ENCODE measurements around the gene CAMK2D. TPM values are rescaled to one million over a fixed set of nuclear protein-coding genes. Genes with fewer than 3 reads are reported as not detected.

Gene CAMK2D
- total RNA-seq, 1 donor from 2014 or later, result 57.6 TPM

DNA sequence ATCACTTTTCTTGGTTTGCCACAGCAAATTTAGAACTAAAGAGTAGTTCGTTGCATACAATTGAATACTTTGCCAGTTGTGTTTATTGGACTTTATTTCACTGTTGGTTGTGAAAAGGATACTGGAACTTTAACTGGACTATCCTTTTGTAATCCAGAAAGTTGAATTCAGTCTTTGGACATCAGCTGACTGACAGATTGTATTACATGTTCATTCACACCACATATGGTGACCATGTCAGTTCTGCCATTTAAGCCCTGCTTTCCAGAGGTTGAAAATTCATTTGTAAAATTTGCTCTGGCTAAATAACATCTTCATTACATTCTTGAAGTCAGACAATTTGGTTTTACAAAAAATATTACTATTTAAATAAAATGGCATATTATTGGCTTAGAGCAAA lies 251.7 kb downstream of the CAMK2D start:
- Mint-ChIP-seq H3K9me3 (no peaks in the 10 kb centered on the region), H3K27ac (no peak overlapping the region), H3K27me3 (no peaks in the 10 kb centered on the region), H3K4me3 (no peak overlapping the region), H3K4me1 (ENCODE audit: unreplicated experiment) (no peaks in the 10 kb centered on the region), H3K36me3 (peaks cover 26% of the 10 kb centered on the region)
- DNase-seq (ENCODE audit: extremely low spot score, unreplicated experiment), result no peak
- TF ChIP-seq, protein P1, sequence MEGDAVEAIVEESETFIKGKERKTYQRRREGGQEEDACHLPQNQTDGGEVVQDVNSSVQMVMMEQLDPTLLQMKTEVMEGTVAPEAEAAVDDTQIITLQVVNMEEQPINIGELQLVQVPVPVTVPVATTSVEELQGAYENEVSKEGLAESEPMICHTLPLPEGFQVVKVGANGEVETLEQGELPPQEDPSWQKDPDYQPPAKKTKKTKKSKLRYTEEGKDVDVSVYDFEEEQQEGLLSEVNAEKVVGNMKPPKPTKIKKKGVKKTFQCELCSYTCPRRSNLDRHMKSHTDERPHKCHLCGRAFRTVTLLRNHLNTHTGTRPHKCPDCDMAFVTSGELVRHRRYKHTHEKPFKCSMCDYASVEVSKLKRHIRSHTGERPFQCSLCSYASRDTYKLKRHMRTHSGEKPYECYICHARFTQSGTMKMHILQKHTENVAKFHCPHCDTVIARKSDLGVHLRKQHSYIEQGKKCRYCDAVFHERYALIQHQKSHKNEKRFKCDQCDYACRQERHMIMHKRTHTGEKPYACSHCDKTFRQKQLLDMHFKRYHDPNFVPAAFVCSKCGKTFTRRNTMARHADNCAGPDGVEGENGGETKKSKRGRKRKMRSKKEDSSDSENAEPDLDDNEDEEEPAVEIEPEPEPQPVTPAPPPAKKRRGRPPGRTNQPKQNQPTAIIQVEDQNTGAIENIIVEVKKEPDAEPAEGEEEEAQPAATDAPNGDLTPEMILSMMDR (conservative IDR thresholded peaks at IDR 0.05), result no peak

DNA sequence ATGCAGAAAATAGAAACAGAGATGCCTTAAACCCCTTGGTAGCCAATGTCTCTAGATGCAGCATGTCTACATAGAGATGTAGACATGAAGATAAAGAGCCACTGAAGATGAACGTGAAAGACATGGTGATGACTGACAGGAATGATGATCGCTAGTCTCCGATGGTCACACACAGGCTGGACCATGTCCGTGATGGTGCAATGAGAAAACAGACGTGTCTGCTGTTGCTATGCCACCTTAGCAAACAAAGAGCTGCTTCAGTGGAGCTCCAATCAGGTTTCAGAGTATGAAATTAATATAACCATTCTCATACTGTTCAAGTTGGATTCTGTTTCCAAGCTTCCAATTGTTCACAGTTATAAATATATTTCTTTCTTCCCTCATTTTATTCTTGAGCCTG lies 256.5 kb downstream of the CAMK2D start:
- Mint-ChIP-seq H3K4me3 (no peak overlapping the region), H3K27me3 (no peaks in the 10 kb centered on the region), H3K36me3 (peaks cover 24% of the 10 kb centered on the region), H3K9me3 (no peaks in the 10 kb centered on the region), H3K4me1 (ENCODE audit: unreplicated experiment) (no peaks in the 10 kb centered on the region), H3K27ac (no peak overlapping the region)
- no peak for DNase-seq (ENCODE audit: extremely low spot score, unreplicated experiment)
- TF ChIP-seq, protein P1 (conservative IDR thresholded peaks at IDR 0.05), result no peak

DNA sequence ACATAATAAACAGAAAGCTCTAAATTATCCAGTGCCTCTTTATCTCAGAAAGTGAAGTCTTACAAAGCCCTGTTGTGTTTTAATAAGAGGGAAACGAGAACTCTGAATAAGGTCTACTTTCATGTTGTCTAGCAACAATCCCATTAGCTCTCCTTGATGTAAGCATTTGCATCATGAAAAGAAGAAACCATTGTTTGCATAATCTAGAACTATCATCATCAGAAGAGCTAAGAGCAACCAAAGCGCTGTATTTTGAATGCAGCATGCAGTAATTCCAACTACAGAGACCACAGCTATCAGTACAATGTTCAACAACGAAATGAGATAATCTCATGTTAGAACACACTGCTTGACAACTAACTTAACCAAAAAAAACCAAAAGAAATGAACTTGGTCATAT lies 257.1 kb downstream of the CAMK2D start:
- H3K4me1 Mint-ChIP-seq (ENCODE audit: unreplicated experiment), result no peaks in the 10 kb centered on the region
- H3K27me3 Mint-ChIP-seq, result no peaks in the 10 kb centered on the region
- DNase-seq (ENCODE audit: extremely low spot score, unreplicated experiment), result no peak
- TF ChIP-seq, protein P1 (conservative IDR thresholded peaks at IDR 0.05), result no peak
- no peak overlapping the region for H3K27ac Mint-ChIP-seq
- no peaks in the 10 kb centered on the region for H3K9me3 Mint-ChIP-seq
- H3K4me3 Mint-ChIP-seq, result no peak overlapping the region
- peaks cover 27% of the 10 kb centered on the region for H3K36me3 Mint-ChIP-seq

DNA sequence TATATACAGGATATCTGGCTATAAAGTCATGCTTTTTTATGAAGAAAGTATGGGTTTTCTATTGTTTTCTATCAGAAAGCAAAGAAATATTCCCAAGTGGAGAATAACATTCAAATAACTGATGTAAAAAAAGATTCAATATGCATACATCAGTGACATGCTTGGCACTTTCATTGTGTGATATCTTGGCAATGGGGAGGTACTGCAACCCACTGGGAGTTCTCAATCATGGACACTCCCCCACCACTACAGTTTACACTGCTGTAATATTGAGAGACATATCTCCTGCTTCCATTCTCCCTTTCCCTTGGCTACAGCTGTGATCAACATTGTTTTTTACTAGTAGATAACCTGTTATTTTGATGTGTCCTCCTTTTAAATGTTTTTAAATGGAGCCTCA lies 257.8 kb downstream of the CAMK2D start:
- H3K27ac Mint-ChIP-seq, result no peak overlapping the region

DNA sequence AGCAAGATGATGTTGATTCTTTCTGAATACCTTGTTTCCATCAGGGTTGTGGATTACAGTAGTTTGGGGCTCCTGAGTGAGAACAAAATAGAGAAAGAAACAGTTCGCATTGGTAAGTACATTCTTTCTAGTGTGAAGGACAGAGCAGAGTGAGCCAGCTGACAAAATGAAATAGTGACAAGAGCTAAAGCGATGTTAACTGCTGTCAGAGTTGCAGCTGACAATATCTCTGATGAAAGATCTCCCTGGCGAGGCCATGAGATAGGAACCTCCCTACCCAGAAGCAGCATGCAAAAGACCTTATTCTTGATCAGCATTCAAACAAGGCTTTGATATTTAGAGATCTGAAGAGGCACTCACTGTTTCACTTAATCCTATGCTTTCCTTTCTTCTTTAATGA lies 258.6 kb downstream of the CAMK2D start:
- peaks cover 23% of the 10 kb centered on the region for H3K36me3 Mint-ChIP-seq
- H3K9me3 Mint-ChIP-seq, result no peaks in the 10 kb centered on the region
- H3K4me3 Mint-ChIP-seq, result no peak overlapping the region

More for the DNA sequence above, 257.8 kb downstream of the CAMK2D start:
- no peak for DNase-seq (ENCODE audit: extremely low spot score, unreplicated experiment)
- H3K4me1 Mint-ChIP-seq (ENCODE audit: unreplicated experiment), result no peaks in the 10 kb centered on the region
- H3K27me3 Mint-ChIP-seq, result no peaks in the 10 kb centered on the region
- no peaks in the 10 kb centered on the region for H3K9me3 Mint-ChIP-seq
- H3K4me3 Mint-ChIP-seq, result no peak overlapping the region
- H3K36me3 Mint-ChIP-seq, result peaks cover 27% of the 10 kb centered on the region
- TF ChIP-seq, protein P1 (conservative IDR thresholded peaks at IDR 0.05), result no peak

More for the DNA sequence above, 258.6 kb downstream of the CAMK2D start:
- no peaks in the 10 kb centered on the region for H3K4me1 Mint-ChIP-seq (ENCODE audit: unreplicated experiment)
- no peak for DNase-seq (ENCODE audit: extremely low spot score, unreplicated experiment)
- TF ChIP-seq, protein P1 (conservative IDR thresholded peaks at IDR 0.05), result no peak
- H3K27ac Mint-ChIP-seq, result no peak overlapping the region
- no peaks in the 10 kb centered on the region for H3K27me3 Mint-ChIP-seq
